Mesenchymal stem cell (in vitro differentiated cells and primary cell): Measurements from ENCODE around the gene ASTN2.
"Not testable (repeated sequence)": the region's sequence is repeated elsewhere in the genome, so short reads cannot be mapped to it uniquely, and the experiment has no call there.

ENCODE experiments used
- DNase-seq: peaks from one replicate; pipeline ENCODE4 v3.0.0-alpha.2; 2013
- H2AFZ ChIP-seq: one replicate; pipeline ENCODE4 v1.6.1; 2013; ENCODE audit warnings: low read depth, mild to moderate bottlenecking, control low read depth, inconsistent platforms, low read length, moderate library complexity
- H2AK5ac ChIP-seq: 2 replicates; pipeline ENCODE4 v1.6.1; 2013; ENCODE audit warnings: low read length, moderate library complexity, mild to moderate bottlenecking, inconsistent platforms; ENCODE audit not compliant: severe bottlenecking
- H2BK120ac ChIP-seq: one replicate; pipeline ENCODE4 v1.6.1; 2013; ENCODE audit warnings: low read depth, mild to moderate bottlenecking, inconsistent platforms, low read length, moderate library complexity
- H2BK12ac ChIP-seq, 2 experiments: one replicate each; pipeline ENCODE4 v1.6.1; 2013; ENCODE audit warnings: inconsistent platforms in 2 of 2, low read length in 2 of 2, mild to moderate bottlenecking in 2 of 2, moderate library complexity in 2 of 2, control low read depth in 1 of 2
- H2BK15ac ChIP-seq: one replicate; pipeline ENCODE4 v1.6.1; 2013; ENCODE audit warnings: mild to moderate bottlenecking, low read depth, inconsistent platforms; ENCODE audit not compliant: poor library complexity, severe bottlenecking
- H2BK5ac ChIP-seq: 2 replicates; pipeline ENCODE4 v1.6.1; 2013; ENCODE audit warnings: low read depth, mild to moderate bottlenecking, low read length, control low read depth, inconsistent platforms; ENCODE audit not compliant: poor library complexity, severe bottlenecking
- H3K14ac ChIP-seq, 2 experiments: one replicate each; pipeline ENCODE4 v1.6.1; 2013; ENCODE audit warnings: inconsistent platforms in 2 of 2, low read length in 2 of 2, control low read depth in 1 of 2, mild to moderate bottlenecking in 1 of 2, moderate library complexity in 1 of 2
- H3K18ac ChIP-seq, 2 experiments: one replicate each; pipeline ENCODE4 v1.6.1; 2013; ENCODE audit warnings: inconsistent platforms in 2 of 2, low read length in 2 of 2, control low read depth in 1 of 2, low read depth in 1 of 2, mild to moderate bottlenecking in 1 of 2
- H3K23ac ChIP-seq, 2 experiments: one replicate each; pipeline ENCODE4 v1.6.1; 2013; ENCODE audit warnings: inconsistent platforms in 2 of 2, low read length in 2 of 2, mild to moderate bottlenecking in 2 of 2, moderate library complexity in 2 of 2, control low read depth in 1 of 2
- H3K27ac ChIP-seq: 2 replicates; pipeline ENCODE4 v1.5.1; 2013; ENCODE audit warnings: mild to moderate bottlenecking, moderate library complexity, low read length, control low read depth, inconsistent platforms; ENCODE audit not compliant: poor library complexity, severe bottlenecking
- H3K27me3 ChIP-seq, 2 experiments: 2 replicates each; pipeline versions ENCODE4 v1.6.1 to v1.7.0; 2013; ENCODE audit warnings: low read length in 2 of 2, mild to moderate bottlenecking in 2 of 2, moderate library complexity in 2 of 2, control low read depth in 1 of 2, inconsistent platforms in 1 of 2; ENCODE audit not compliant: control insufficient read depth in 1 of 2, insufficient read depth in 1 of 2
- H3K36me3 ChIP-seq, 2 experiments: 2 replicates each; pipeline versions ENCODE4 v1.6.1 to v1.7.0; 2013; ENCODE audit warnings: low read length in 2 of 2, control low read depth in 1 of 2, inconsistent platforms in 1 of 2, low read depth in 1 of 2, mild to moderate bottlenecking in 1 of 2; ENCODE audit not compliant: insufficient read depth in 2 of 2, control insufficient read depth in 1 of 2
- H3K4ac ChIP-seq, 2 experiments: one replicate each; pipeline ENCODE4 v1.6.1; 2013; ENCODE audit warnings: inconsistent platforms in 2 of 2, low read length in 2 of 2, mild to moderate bottlenecking in 2 of 2, moderate library complexity in 2 of 2, control low read depth in 1 of 2, low read depth in 1 of 2
- H3K4me1 ChIP-seq: 2 replicates; pipeline ENCODE4 v1.6.1; 2013; ENCODE audit warnings: low read depth, low read length, control low read depth; ENCODE audit not compliant: control insufficient read depth, insufficient read depth
- H3K4me2 ChIP-seq: 2 replicates; pipeline ENCODE4 v1.6.1; 2013; ENCODE audit warnings: low read length, mild to moderate bottlenecking, inconsistent platforms; ENCODE audit not compliant: poor library complexity, severe bottlenecking
- H3K4me3 ChIP-seq, 2 experiments: 2 replicates each; pipeline versions ENCODE4 v1.5.1 to v1.7.0; 2013; ENCODE audit warnings: low read length in 2 of 2, mild to moderate bottlenecking in 2 of 2, control low read depth in 1 of 2, low read depth in 1 of 2; ENCODE audit not compliant: insufficient read depth in 1 of 2
- H3K79me1 ChIP-seq: replicated peaks from 2 replicates; pipeline ENCODE4 v1.6.1; 2013; ENCODE audit warnings: mild to moderate bottlenecking, control low read depth, low read length, inconsistent platforms; ENCODE audit not compliant: poor library complexity, severe bottlenecking
- H3K9ac ChIP-seq: 2 replicates; pipeline ENCODE4 v1.7.0; 2013; ENCODE audit warnings: mild to moderate bottlenecking, low read length, moderate library complexity
- H3K9me3 ChIP-seq: 2 replicates; pipeline ENCODE4 v1.7.0; 2013; ENCODE audit warnings: mild to moderate bottlenecking, low read length; ENCODE audit not compliant: control insufficient read depth
- H4K8ac ChIP-seq: one replicate; pipeline ENCODE4 v1.6.1; 2013; ENCODE audit warnings: inconsistent platforms, mild to moderate bottlenecking, low read length, moderate library complexity
- H4K91ac ChIP-seq: one replicate; pipeline ENCODE4 v1.6.1; 2013; ENCODE audit warnings: mild to moderate bottlenecking, low read length, inconsistent platforms
- WGBS: methylation state at CpG from one replicate; pipeline ENCODE4 v1.1.7; 2013; ENCODE audit warnings: mixed read lengths; 5-methylcytosine and 5-hydroxymethylcytosine counted together

ASTN2 gene

DNA sequence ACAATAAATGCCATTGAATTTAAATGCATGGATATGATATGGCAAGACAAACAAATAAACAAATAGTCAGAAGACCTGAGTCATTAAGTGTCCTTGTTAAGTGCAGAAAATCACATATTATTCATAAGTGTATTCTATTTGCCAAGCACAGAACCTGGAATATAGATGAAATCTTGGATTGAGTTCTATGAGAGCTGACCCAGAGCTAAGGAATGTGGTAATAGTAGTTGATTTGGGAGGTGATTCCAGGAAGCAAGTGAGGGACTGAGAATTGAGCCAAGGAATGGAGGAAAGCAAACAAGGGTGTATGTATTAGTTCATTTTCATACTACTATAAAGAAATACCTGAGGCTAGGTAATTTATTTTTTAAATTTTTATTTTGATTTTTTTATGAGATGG, 518.9 kb downstream of the ASTN2 start:
- Histone ChIP-seq H3K4me2 (no peak overlapping the region), H3K18ac (no peak overlapping the region), H2BK15ac (no peak overlapping the region), H2AK5ac (no peak overlapping the region), H3K36me3 (no peaks in the 10 kb centered on the region), H3K9me3 (peaks cover 15% of the 10 kb centered on the region), H2BK5ac (no peak overlapping the region), H3K4me1 (peaks cover 5% of the 10 kb centered on the region), H3K9ac (no peak overlapping the region), H3K27me3 (no peaks in the 10 kb centered on the region), H2BK120ac (no peak overlapping the region), H4K8ac (no peak overlapping the region), H2BK12ac (no peak overlapping the region), H4K91ac (no peak overlapping the region), H3K79me1 (no peaks in the 10 kb centered on the region), H3K4ac (no peak overlapping the region), H3K27ac (no peak overlapping the region), H3K4me3 (no peak overlapping the region), H3K14ac (no peak overlapping the region), H3K23ac (no peak overlapping the region), H2AFZ (no peak overlapping the region)
- DNase-seq = no peak

DNA sequence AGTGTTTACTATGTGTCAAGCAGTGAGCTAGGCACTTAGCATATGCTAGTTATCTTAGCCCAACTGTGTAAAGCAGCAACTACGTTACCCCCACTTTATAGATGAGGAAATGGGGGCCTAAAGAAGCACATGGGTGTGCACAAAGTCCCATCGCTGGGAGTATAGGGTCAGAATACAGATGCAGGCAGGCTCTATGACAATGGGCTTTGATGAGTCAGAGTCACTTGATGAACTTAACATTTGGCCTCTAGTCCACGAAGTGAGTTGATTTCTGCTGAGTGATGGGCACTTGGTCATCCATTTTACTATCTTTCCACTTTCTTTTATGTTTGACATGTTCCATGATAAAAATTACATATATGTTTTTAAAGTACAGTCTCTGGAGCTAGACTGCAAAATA, 523.4 kb downstream of the ASTN2 start:
- Histone ChIP-seq H2AK5ac (no peak overlapping the region), H3K4me2 (no peak overlapping the region), H3K14ac (no peak overlapping the region), H3K18ac (peak overlapping the region in 1 of 2 experiments; percentile 65), H3K27ac (no peak overlapping the region), H2BK120ac (no peak overlapping the region), H2BK5ac (no peak overlapping the region), H3K79me1 (no peaks in the 10 kb centered on the region), H3K4me3 (no peak overlapping the region), H4K91ac (no peak overlapping the region), H3K9ac (no peak overlapping the region), H3K23ac (no peak overlapping the region), H2BK15ac (no peak overlapping the region), H2AFZ (no peak overlapping the region), H3K4me1 (peaks cover 3% of the 10 kb centered on the region), H3K4ac (no peak overlapping the region), H3K27me3 (no peaks in the 10 kb centered on the region), H2BK12ac (peak overlapping the region in 1 of 2 experiments; percentile 10), H4K8ac (no peak overlapping the region), H3K9me3 (no peaks in the 10 kb centered on the region), H3K36me3 (no peaks in the 10 kb centered on the region)
- peak; percentile 21 for DNase-seq
- WGBS = 67% methylated on average over 1 of the region's 3 CpGs

DNA sequence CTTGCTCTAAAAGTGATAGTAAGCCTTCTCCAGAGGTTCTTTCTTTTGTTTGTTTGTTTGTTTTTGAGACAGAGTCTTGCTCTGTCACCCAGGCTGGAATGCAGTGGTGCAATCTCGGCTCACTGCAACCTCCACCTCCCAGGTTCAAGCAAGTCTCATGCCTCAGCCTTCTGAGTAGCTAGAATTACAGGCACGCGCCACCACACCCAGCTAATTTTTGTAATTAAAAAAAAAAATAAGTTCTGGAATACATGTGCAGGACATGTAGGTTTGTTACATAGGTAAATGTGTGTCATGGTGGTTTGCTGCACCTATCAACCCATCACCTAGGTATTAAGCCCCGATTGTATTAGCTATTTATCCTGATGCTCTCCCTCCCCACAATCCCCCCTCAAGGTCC, 526.4 kb downstream of the ASTN2 start:
- H3K27ac ChIP-seq, H3K4me3 ChIP-seq, H3K23ac ChIP-seq, H4K91ac ChIP-seq, H3K9ac ChIP-seq, H3K27me3 ChIP-seq, H2BK120ac ChIP-seq, H2AK5ac ChIP-seq, H2AFZ ChIP-seq, H2BK12ac ChIP-seq, H3K4me1 ChIP-seq, H2BK5ac ChIP-seq, H3K18ac ChIP-seq, DNase-seq, H3K9me3 ChIP-seq, H3K4me2 ChIP-seq, H3K4ac ChIP-seq, H4K8ac ChIP-seq, H3K79me1 ChIP-seq, H2BK15ac ChIP-seq, H3K36me3 ChIP-seq, H3K14ac ChIP-seq: not testable (repeated sequence)
- WGBS = no CpG with 5 or more reads among the region's 4 CpGs

DNA sequence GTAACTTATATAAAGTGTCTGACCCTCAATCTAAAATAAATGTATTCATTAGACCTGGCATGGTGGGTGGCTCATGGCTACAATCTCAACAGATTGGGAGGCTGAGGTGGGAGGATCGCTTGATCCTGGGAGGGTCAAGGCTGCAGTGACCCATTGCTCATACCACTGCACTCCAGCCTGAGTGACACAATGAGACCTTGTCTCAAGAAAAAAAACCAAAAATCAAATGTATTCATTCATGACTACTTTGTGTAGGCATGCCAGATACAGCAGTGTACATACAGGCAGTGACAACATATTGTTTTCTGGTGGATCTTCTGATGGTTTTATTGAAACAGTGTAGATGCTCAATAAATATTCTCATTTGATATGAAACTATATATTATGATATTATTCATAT, 526.8 kb downstream of the ASTN2 start:
- H2BK12ac ChIP-seq = no peak overlapping the region
- H3K14ac ChIP-seq = no peak overlapping the region
- H3K4me2 ChIP-seq = no peak overlapping the region
- H2BK120ac ChIP-seq = no peak overlapping the region
- H3K4me1 ChIP-seq = peaks cover 3% of the 10 kb centered on the region
- no peak overlapping the region for H3K9ac ChIP-seq
- 100% methylated on average over 1 of the region's 1 CpG for WGBS
- no peak overlapping the region for H3K4ac ChIP-seq
- H4K8ac ChIP-seq = no peak overlapping the region
- H3K27me3 ChIP-seq = no peaks in the 10 kb centered on the region
- H2BK5ac ChIP-seq = no peak overlapping the region
- no peak for DNase-seq
- peaks cover 4% of the 10 kb centered on the region for H3K9me3 ChIP-seq
- H3K27ac ChIP-seq = no peak overlapping the region
- H3K4me3 ChIP-seq = no peak overlapping the region
- H2AK5ac ChIP-seq = no peak overlapping the region
- no peak overlapping the region for H2AFZ ChIP-seq
- H2BK15ac ChIP-seq = no peak overlapping the region
- H4K91ac ChIP-seq = no peak overlapping the region
- H3K36me3 ChIP-seq = no peaks in the 10 kb centered on the region
- no peaks in the 10 kb centered on the region for H3K79me1 ChIP-seq
- H3K23ac ChIP-seq = no peak overlapping the region
- no peak overlapping the region for H3K18ac ChIP-seq
